ENCODE data around the gene CDS2.

GRCh38 chr20:5177071-5177470, 50.3 kb downstream of the CDS2 start:
- TF ChIP-seq POLR2A (IDR thresholded peaks at IDR 0.05; ENCODE audit: borderline replicate concordance, extremely low read depth, insufficient read depth, insufficient read length) (no peak), CTCF (IDR thresholded peaks at IDR 0.05 in 2 of 3, conservative IDR thresholded peaks at IDR 0.05 in 1 of 3; ENCODE audit: borderline replicate concordance in 1 of 3, insufficient read depth in 1 of 3, low read depth in 2 of 3, low read length in 2 of 3) (no peak), POLR2AphosphoS5 (IDR thresholded peaks at IDR 0.05; ENCODE audit: low read depth, low read length) (no peak), EZH2 (IDR thresholded peaks at IDR 0.05) (no peak), YY1 (IDR thresholded peaks at IDR 0.05; ENCODE audit: extremely low read depth, insufficient replicate concordance, low read depth, low read length) (no peak), JUND (IDR thresholded peaks at IDR 0.05) (no peak), TCF7L2 (IDR thresholded peaks at IDR 0.05; ENCODE audit: borderline replicate concordance, extremely low read depth, insufficient read depth, insufficient read length) (no peak), RAD21 (IDR thresholded peaks at IDR 0.05; ENCODE audit: low read depth) (no peak), ZBTB33 (IDR thresholded peaks at IDR 0.05; ENCODE audit: extremely low read depth, insufficient replicate concordance, low read length) (no peak), REST (IDR thresholded peaks at IDR 0.05; ENCODE audit: low read depth) (no peak), EGR1 (IDR thresholded peaks at IDR 0.05; ENCODE audit: low read depth) (no peak), EZH2phosphoT487 (IDR thresholded peaks at IDR 0.05; ENCODE audit: borderline replicate concordance) (no peak), CEBPB (IDR thresholded peaks at IDR 0.05; ENCODE audit: low read depth) (no peak)
